ENCODE data around the gene MPC2. TPM values are rescaled to one million over a fixed set of nuclear protein-coding genes. Genes with fewer than 3 reads are reported as not detected.

The MPC2 gene
- total and polyA plus RNA-seq, 4 donors = 32.8 to 56.4 (median 49.4) TPM

DNA sequence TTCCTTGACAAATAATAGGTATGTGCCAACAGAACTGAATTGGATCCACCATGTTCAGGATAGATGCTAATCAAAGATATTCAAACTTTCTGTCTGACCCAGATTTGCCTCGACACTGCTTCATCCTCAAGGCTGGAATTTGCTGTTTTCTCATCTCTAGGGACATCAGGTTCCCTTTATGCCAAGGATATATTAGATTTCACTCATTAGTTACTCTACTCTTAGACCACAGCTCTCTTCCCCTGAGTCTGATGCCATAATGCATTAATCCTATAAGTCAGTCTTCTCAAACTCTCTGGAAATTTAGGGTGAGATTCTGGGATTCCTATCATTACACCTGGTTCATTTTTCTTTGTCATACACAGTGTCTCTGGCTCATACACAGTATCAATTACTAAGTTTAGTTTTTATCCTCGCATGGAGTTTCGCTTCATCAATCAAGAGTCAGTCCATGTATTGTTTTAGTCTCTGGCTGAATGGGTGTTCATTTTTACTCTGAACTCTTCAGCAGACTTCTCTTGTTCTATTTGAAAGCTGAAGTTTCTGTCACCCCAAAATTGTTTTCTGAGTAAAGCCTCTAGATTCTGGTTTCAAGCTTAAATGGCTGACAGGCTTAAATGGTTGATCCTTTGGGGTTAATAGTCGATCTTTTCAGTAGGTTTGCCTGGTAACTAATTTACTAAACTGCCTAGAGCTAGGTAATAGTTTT lies 9.7 kb downstream of the MPC2 start:
- Histone ChIP-seq H3K27ac (ENCODE audit: low read depth in 1 of 2, low read length in 1 of 2) (no peak overlapping the region), H3K36me3 (ENCODE audit: control insufficient read depth in 4 of 4, insufficient read depth in 4 of 4, low read length in 4 of 4) (peaks cover 0 to 4% (median 0%) of the 10 kb centered on the region in 4 donors), H3K9ac (ENCODE audit: insufficient read depth in 1 of 2, low read length in 2 of 2) (no peak overlapping the region), H3K27me3 (ENCODE audit: control insufficient read depth in 3 of 3, insufficient read depth in 3 of 3, low read length in 2 of 3) (no peaks in the 10 kb centered on the region), H3K4me1 (ENCODE audit: control insufficient read depth in 5 of 5, insufficient read depth in 5 of 5, low read length in 5 of 5) (peaks cover 0 to 11% (median 2%) of the 10 kb centered on the region in 5 donors), H3K9me3 (ENCODE audit: control insufficient read depth in 4 of 4, insufficient read depth in 3 of 4, low read length in 3 of 4) (no peaks in the 10 kb centered on the region), H3K4me3 (no peak overlapping the region)
- TF ChIP-seq, protein P1, sequence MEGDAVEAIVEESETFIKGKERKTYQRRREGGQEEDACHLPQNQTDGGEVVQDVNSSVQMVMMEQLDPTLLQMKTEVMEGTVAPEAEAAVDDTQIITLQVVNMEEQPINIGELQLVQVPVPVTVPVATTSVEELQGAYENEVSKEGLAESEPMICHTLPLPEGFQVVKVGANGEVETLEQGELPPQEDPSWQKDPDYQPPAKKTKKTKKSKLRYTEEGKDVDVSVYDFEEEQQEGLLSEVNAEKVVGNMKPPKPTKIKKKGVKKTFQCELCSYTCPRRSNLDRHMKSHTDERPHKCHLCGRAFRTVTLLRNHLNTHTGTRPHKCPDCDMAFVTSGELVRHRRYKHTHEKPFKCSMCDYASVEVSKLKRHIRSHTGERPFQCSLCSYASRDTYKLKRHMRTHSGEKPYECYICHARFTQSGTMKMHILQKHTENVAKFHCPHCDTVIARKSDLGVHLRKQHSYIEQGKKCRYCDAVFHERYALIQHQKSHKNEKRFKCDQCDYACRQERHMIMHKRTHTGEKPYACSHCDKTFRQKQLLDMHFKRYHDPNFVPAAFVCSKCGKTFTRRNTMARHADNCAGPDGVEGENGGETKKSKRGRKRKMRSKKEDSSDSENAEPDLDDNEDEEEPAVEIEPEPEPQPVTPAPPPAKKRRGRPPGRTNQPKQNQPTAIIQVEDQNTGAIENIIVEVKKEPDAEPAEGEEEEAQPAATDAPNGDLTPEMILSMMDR (IDR thresholded peaks at IDR 0.05; ENCODE audit: control extremely low read depth, extremely low read depth) = no peak
- DNase-seq (no peak), ATAC-seq (ENCODE audit: insufficient read depth, low FRiP score) (no peak)
- 89 to 91% methylated on average over 4 of the region's 4 CpGs for WGBS, 2 donors

DNA sequence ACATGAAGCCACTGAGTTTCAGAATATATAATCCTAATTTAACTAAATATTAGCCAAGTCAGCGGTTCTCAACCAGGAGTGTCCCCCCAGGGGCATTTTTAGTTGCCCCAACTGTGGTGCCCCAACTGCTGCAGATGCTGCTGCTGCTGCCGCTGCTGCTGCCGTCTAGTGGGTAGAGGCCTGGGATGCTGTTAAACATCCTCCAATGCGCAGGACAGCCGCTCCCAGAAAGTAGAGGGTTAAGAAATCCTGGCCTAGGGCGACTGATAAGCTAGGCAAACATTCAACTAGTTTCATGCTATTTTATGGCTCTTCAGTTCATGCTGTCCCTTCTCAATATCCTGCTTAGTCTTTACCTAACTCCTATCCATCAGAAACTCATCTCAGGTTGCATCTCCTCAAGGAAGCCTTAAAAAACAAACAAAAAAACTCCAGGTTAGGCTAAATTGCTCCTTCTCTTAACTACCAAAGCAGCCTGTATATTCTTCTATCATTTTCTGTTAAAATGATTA lies 10.3 kb downstream of the MPC2 start:
- no peak for ATAC-seq (ENCODE audit: insufficient read depth, low FRiP score)
- no peak overlapping the region for H3K4me3 ChIP-seq
- no peak for DNase-seq

DNA sequence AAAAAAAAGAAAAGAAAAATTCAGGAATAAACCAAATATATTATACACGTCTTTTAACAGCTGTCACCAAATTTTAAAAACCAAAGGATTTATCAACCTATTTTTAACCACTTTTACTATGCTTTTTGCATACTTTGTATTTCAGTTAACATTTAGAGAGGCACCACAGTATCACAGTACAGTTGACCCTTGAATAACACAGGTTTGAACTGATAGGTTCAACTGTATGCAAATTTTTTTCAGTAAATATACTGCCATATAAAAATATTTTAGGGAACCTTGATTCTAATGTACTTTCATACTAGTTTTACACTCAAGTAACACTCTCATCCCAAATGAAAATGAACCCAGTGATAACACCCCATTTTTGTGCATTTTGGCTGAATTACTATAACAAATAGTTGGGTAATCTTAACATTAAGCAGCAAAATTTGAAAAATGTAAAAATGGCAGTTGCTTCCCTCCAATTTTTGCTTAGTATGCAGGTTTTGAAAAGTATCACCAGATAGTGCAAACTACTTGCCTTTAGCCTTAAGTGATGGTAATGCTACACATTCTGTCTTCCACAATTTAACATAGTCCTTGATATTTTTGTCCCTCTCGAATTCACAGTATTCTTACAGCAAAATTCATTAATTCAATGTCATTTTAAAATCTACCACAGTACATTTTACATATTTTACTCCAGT lies 12.2 kb downstream of the MPC2 start:
- H3K4me3 ChIP-seq = no peak overlapping the region
- H3K27me3 ChIP-seq (ENCODE audit: control insufficient read depth in 3 of 3, insufficient read depth in 3 of 3, low read length in 2 of 3) = no peaks in the 10 kb centered on the region
- H3K9ac ChIP-seq (ENCODE audit: insufficient read depth in 1 of 2, low read length in 2 of 2) = no peak overlapping the region
- H3K9me3 ChIP-seq (ENCODE audit: control insufficient read depth in 4 of 4, insufficient read depth in 3 of 4, low read length in 3 of 4) = no peaks in the 10 kb centered on the region
- H3K4me1 ChIP-seq (ENCODE audit: control insufficient read depth in 5 of 5, insufficient read depth in 5 of 5, low read length in 5 of 5) = peaks cover 0 to 15% (median 2%) of the 10 kb centered on the region in 5 donors
- DNase-seq = no peak
- H3K27ac ChIP-seq (ENCODE audit: low read depth in 1 of 2, low read length in 1 of 2) = no peak overlapping the region
- TF ChIP-seq, protein P1 (IDR thresholded peaks at IDR 0.05; ENCODE audit: control extremely low read depth, extremely low read depth) = no peak
- peaks cover 0 to 4% (median 0%) of the 10 kb centered on the region in 4 donors for H3K36me3 ChIP-seq (ENCODE audit: control insufficient read depth in 4 of 4, insufficient read depth in 4 of 4, low read length in 4 of 4)
- WGBS, 2 donors = 94% methylated on average over 2 of the region's 2 CpGs
- ATAC-seq (ENCODE audit: insufficient read depth, low FRiP score) = no peak

More for the DNA sequence above, 10.3 kb downstream of the MPC2 start:
- no peak overlapping the region for H3K9ac ChIP-seq (ENCODE audit: insufficient read depth in 1 of 2, low read length in 2 of 2)
- WGBS, 2 donors = 84 to 95% methylated on average over 6 of the region's 6 CpGs
- no peaks in the 10 kb centered on the region for H3K27me3 ChIP-seq (ENCODE audit: control insufficient read depth in 3 of 3, insufficient read depth in 3 of 3, low read length in 2 of 3)
- H3K27ac ChIP-seq (ENCODE audit: low read depth in 1 of 2, low read length in 1 of 2) = no peak overlapping the region
- H3K4me1 ChIP-seq (ENCODE audit: control insufficient read depth in 5 of 5, insufficient read depth in 5 of 5, low read length in 5 of 5) = peaks cover 0 to 11% (median 2%) of the 10 kb centered on the region in 5 donors
- H3K9me3 ChIP-seq (ENCODE audit: control insufficient read depth in 4 of 4, insufficient read depth in 3 of 4, low read length in 3 of 4) = no peaks in the 10 kb centered on the region
- TF ChIP-seq, protein P1 (IDR thresholded peaks at IDR 0.05; ENCODE audit: control extremely low read depth, extremely low read depth) = no peak
- peaks cover 0 to 4% (median 0%) of the 10 kb centered on the region in 4 donors for H3K36me3 ChIP-seq (ENCODE audit: control insufficient read depth in 4 of 4, insufficient read depth in 4 of 4, low read length in 4 of 4)

Data from lung (tissue), 12 donors.